Astrocyte (in vitro differentiated cells and primary cell): ENCODE data around the gene PSMG2. TPM values are rescaled to one million over a fixed set of nuclear protein-coding genes. Genes with fewer than 3 reads are reported as not detected.

Experiments
- DNase-seq: peaks from one replicate; pipeline ENCODE4 v3.0.0-alpha.2; 2010; ENCODE audit warnings: low read depth
- FAIRE-seq: peaks from 2 replicates; lab custom pipeline; 2011; peaks lifted over from hg19 to GRCh38; lab: Jason Lieb, UNC
- H2AFZ ChIP-seq: 2 replicates; pipeline ENCODE4 v1.6.0; 2012; ENCODE audit warnings: low read depth, low read length, inconsistent platforms
- H3K27ac ChIP-seq: 2 replicates; pipeline ENCODE4 v1.5.1; 2011; ENCODE audit warnings: low read depth, low read length, inconsistent platforms
- H3K27me3 ChIP-seq: 2 replicates; pipeline ENCODE4 v1.6.0; 2011; ENCODE audit warnings: low read length, inconsistent platforms; ENCODE audit not compliant: insufficient read depth
- H3K36me3 ChIP-seq: 2 replicates; pipeline ENCODE4 v1.5.1; 2011; ENCODE audit warnings: low read length, inconsistent platforms; ENCODE audit not compliant: insufficient read depth
- H3K4me1 ChIP-seq: 2 replicates; pipeline ENCODE4 v1.5.1; 2011; ENCODE audit warnings: low read length, inconsistent platforms; ENCODE audit not compliant: insufficient read depth
- H3K4me2 ChIP-seq: 2 replicates; pipeline ENCODE4 v1.6.0; 2012; ENCODE audit warnings: low read length, inconsistent platforms
- H3K4me3 ChIP-seq: 2 replicates; pipeline ENCODE4 v1.5.1; 2011; ENCODE audit warnings: low read depth, mild to moderate bottlenecking, low read length, inconsistent platforms; ENCODE audit not compliant: insufficient read depth
- H3K79me2 ChIP-seq: 2 replicates; pipeline ENCODE4 v1.6.0; 2012; ENCODE audit warnings: mild to moderate bottlenecking, low read length, inconsistent platforms; ENCODE audit not compliant: insufficient read depth
- H3K9ac ChIP-seq: 2 replicates; pipeline ENCODE4 v1.6.0; 2012; ENCODE audit warnings: mild to moderate bottlenecking, low read length, inconsistent platforms
- H3K9me3 ChIP-seq: 2 replicates; pipeline ENCODE4 v1.5.1; 2012; ENCODE audit warnings: low read depth, mild to moderate bottlenecking, low read length, inconsistent platforms; ENCODE audit not compliant: insufficient read depth
- H4K20me1 ChIP-seq: 2 replicates; pipeline ENCODE4 v1.6.0; 2012; ENCODE audit warnings: low read length, inconsistent platforms; ENCODE audit not compliant: insufficient read depth
- H3K27ac Mint-ChIP-seq: one replicate; pipeline ENCODE4 v1.8.0; 2021; ENCODE audit warnings: mild to moderate bottlenecking, mixed read lengths; ENCODE audit not compliant: unreplicated experiment
- H3K27me3 Mint-ChIP-seq: one replicate; pipeline ENCODE4 v1.8.0; 2021; ENCODE audit warnings: low read depth, mixed read lengths; ENCODE audit not compliant: unreplicated experiment
- H3K36me3 Mint-ChIP-seq: one replicate; pipeline ENCODE4 v1.8.0; 2021; ENCODE audit warnings: low read depth, mixed read lengths; ENCODE audit not compliant: unreplicated experiment
- H3K4me1 Mint-ChIP-seq: one replicate; pipeline ENCODE4 v1.8.0; 2021; ENCODE audit warnings: low read depth, mixed read lengths; ENCODE audit not compliant: unreplicated experiment
- H3K4me3 Mint-ChIP-seq: one replicate; pipeline ENCODE4 v1.8.0; 2021; ENCODE audit warnings: mild to moderate bottlenecking, moderate library complexity, mixed read lengths; ENCODE audit not compliant: unreplicated experiment
- H3K9me3 Mint-ChIP-seq: one replicate; pipeline ENCODE4 v1.8.0; 2021; ENCODE audit warnings: mild to moderate bottlenecking, mixed read lengths; ENCODE audit not compliant: unreplicated experiment
- CTCF ChIP-seq: IDR thresholded peaks from 2 replicates; pipeline ENCODE4 v1.5.1; 2011; ENCODE audit warnings: low read depth, mild to moderate bottlenecking, inconsistent platforms, low read length, moderate library complexity; ENCODE audit not compliant: insufficient read depth
- EZH2 ChIP-seq: IDR thresholded peaks from 2 replicates; pipeline ENCODE4 v1.6.1; 2012; ENCODE audit warnings: mild to moderate bottlenecking, low read length, inconsistent platforms; ENCODE audit not compliant: insufficient read depth
- total RNA-seq: library from RNA; stranded (reverse); gene quantifications from 2 replicates; pipeline ENCODE4 v1.2.1, GENCODE V29; 2021

The PSMG2 gene
- total RNA-seq, 1 donor from 2014 or later, result 57.4 TPM

GRCh38 chr18:12679183-12679786 lies 23.6 kb upstream of the PSMG2 start:
- Histone ChIP-seq H4K20me1 (no peaks in the 10 kb centered on the region), H3K4me3 (no peak overlapping the region), H3K9ac (no peak overlapping the region), H3K27ac (no peak overlapping the region), H3K4me1 (no peaks in the 10 kb centered on the region), H2AFZ (peak overlapping the region; percentile 56), H3K4me2 (peak overlapping the region; percentile 38), H3K27me3 (no peaks in the 10 kb centered on the region), H3K9me3 (no peaks in the 10 kb centered on the region), H3K36me3 (peaks cover 6% of the 10 kb centered on the region), H3K79me2 (no peaks in the 10 kb centered on the region)
- H3K27ac Mint-ChIP-seq, result peak overlapping the region; percentile 75
- no peaks in the 10 kb centered on the region for H3K36me3 Mint-ChIP-seq
- no peak for DNase-seq
- TF ChIP-seq CTCF (no peak), EZH2 (no peak)
- peak; percentile 32 for FAIRE-seq
- H3K4me1 Mint-ChIP-seq, result peaks cover 4% of the 10 kb centered on the region
- H3K9me3 Mint-ChIP-seq, result no peaks in the 10 kb centered on the region
- H3K4me3 Mint-ChIP-seq, result no peak overlapping the region
- H3K27me3 Mint-ChIP-seq, result no peaks in the 10 kb centered on the region

- no peaks in the 10 kb centered on the region for H3K36me3 Mint-ChIP-seq
- H3K4me2 ChIP-seq, result no peak overlapping the region
- H2AFZ ChIP-seq, result no peak overlapping the region
- no peaks in the 10 kb centered on the region for H3K27me3 ChIP-seq
- H3K9ac ChIP-seq, result no peak overlapping the region
- no peaks in the 10 kb centered on the region for H3K9me3 ChIP-seq
- H3K4me3 ChIP-seq, result no peak overlapping the region
- TF ChIP-seq CTCF (peak; percentile 11), EZH2 (no peak)
- no peaks in the 10 kb centered on the region for H3K4me1 Mint-ChIP-seq
- no peaks in the 10 kb centered on the region for H3K4me1 ChIP-seq
- H3K9me3 Mint-ChIP-seq, result no peaks in the 10 kb centered on the region
- no peak overlapping the region for H3K4me3 Mint-ChIP-seq
- H3K27ac ChIP-seq, result no peak overlapping the region
- no peaks in the 10 kb centered on the region for H3K36me3 ChIP-seq
- DNase-seq (no peak), FAIRE-seq (no peak)
- H4K20me1 ChIP-seq, result no peaks in the 10 kb centered on the region
- H3K27me3 Mint-ChIP-seq, result no peaks in the 10 kb centered on the region
- no peaks in the 10 kb centered on the region for H3K79me2 ChIP-seq
- no peak overlapping the region for H3K27ac Mint-ChIP-seq
These were observed 16.7 kb upstream of the PSMG2 start for GRCh38 chr18:12686100-12686499.

GRCh38 chr18:12689256-12689850 lies 13.5 kb upstream of the PSMG2 start:
- no peaks in the 10 kb centered on the region for H3K79me2 ChIP-seq
- H3K27me3 ChIP-seq, result no peaks in the 10 kb centered on the region
- H3K4me3 ChIP-seq, result no peak overlapping the region
- H3K27ac Mint-ChIP-seq, result no peak overlapping the region
- no peaks in the 10 kb centered on the region for H3K9me3 ChIP-seq
- no peak overlapping the region for H3K4me3 Mint-ChIP-seq
- H3K9ac ChIP-seq, result no peak overlapping the region
- H3K4me1 Mint-ChIP-seq, result peaks cover 4% of the 10 kb centered on the region
- H3K9me3 Mint-ChIP-seq, result no peaks in the 10 kb centered on the region
- no peaks in the 10 kb centered on the region for H3K36me3 Mint-ChIP-seq
- FAIRE-seq (no peak), DNase-seq (no peak)
- no peak overlapping the region for H3K27ac ChIP-seq
- no peaks in the 10 kb centered on the region for H4K20me1 ChIP-seq
- H3K4me1 ChIP-seq, result no peaks in the 10 kb centered on the region
- H3K27me3 Mint-ChIP-seq, result no peaks in the 10 kb centered on the region
- H3K4me2 ChIP-seq, result no peak overlapping the region
- H3K36me3 ChIP-seq, result peaks cover 5% of the 10 kb centered on the region
- no peak overlapping the region for H2AFZ ChIP-seq
- TF ChIP-seq EZH2, result no peak
- no peak for TF ChIP-seq CTCF
